AG09309 (cell line): Measurements from ENCODE around the gene POLDIP2.

Experiments
- DNase-seq: peaks from one replicate; pipeline ENCODE4 v3.0.0-alpha.2; 2010; ENCODE audit warnings: low read depth
- H3K4me3 ChIP-seq: 2 replicates; pipeline ENCODE4 v1.5.1; 2011; ENCODE audit warnings: mild to moderate bottlenecking, low read depth, low read length, moderate library complexity; ENCODE audit not compliant: control insufficient read depth
- TF ChIP-seq, protein P1 (sequence below): IDR thresholded peaks from 2 replicates; pipeline ENCODE4 v1.5.1; 2011; ENCODE audit warnings: mild to moderate bottlenecking, low read depth, low read length, inconsistent platforms; ENCODE audit not compliant: insufficient read depth, control insufficient read depth; ENCODE audit errors: missing control alignments

The POLDIP2 gene

DNA sequence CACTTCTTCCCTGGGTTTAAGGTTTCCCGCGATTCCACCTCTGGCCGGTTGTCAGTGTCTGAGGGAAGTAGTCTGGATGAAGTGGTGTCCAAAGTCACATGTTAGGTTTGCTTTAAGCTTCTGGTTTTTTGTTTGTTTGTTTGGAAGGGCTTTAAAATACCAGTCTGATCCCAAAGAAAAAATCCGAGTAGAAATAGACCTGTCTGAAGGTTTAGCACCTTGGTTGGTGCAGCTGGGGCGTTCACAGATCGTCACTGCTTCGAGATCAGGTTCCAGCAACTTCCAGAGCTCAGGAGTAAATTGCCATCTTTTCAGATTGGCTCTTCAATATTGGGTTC, 37.8 kb downstream of the POLDIP2 start:
- TF ChIP-seq, protein P1, sequence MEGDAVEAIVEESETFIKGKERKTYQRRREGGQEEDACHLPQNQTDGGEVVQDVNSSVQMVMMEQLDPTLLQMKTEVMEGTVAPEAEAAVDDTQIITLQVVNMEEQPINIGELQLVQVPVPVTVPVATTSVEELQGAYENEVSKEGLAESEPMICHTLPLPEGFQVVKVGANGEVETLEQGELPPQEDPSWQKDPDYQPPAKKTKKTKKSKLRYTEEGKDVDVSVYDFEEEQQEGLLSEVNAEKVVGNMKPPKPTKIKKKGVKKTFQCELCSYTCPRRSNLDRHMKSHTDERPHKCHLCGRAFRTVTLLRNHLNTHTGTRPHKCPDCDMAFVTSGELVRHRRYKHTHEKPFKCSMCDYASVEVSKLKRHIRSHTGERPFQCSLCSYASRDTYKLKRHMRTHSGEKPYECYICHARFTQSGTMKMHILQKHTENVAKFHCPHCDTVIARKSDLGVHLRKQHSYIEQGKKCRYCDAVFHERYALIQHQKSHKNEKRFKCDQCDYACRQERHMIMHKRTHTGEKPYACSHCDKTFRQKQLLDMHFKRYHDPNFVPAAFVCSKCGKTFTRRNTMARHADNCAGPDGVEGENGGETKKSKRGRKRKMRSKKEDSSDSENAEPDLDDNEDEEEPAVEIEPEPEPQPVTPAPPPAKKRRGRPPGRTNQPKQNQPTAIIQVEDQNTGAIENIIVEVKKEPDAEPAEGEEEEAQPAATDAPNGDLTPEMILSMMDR, result no peak
- no peak for DNase-seq
- H3K4me3 ChIP-seq, result peak overlapping the region; percentile 64

DNA sequence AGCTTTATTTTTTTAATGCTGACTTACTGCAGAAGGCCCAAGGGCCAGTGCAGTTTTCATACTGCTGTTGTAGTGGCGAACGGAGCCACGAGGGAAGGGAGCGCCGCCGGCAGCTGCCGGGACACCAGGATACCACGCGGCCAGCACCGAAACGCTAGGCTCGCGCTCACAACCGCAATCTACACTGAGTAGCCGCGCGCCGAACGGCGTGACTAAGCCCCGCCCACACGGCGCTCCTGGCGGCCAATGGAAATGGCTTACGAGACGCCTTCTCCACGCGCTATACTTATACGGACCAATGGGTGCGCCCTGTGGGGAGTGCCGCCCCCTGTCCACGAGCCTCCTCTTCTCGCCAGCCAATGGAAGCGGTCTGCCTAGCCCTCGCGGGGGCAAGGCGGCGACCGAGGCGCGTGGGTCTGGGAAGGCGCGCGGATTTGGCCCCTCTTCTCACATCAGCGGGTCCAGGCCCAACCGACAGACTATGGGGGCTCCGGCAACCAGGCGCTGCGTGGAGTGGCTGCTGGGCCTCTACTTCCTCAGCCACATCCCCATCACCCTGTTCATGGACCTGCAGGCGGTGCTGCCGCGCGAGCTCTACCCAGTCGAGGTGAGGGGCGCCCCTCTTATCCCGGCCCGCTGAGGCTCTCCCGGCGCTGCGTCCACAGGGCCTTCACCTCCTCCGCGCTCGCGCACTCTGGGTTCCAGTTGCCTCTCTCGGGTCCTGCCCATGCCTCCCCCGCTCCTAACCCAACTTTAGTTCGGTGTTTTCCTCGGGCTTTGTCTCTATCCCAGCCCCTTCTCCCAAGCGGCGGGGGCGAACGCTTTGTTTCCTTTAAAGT, 38.3 kb downstream of the POLDIP2 start, which contains the start of gene TMEM97:
Gene TMEM97, plus strand, starts transcription at position 442 of the 839 bp plus-strand sequence. Its CDS starts 40 bp downstream, at position 482.
- peak; percentile 84 for DNase-seq
- TF ChIP-seq, protein P1, result no peak
- H3K4me3 ChIP-seq, result peak within 1 kb of the TSS; percentile 64

- DNase-seq, result no peak
- TF ChIP-seq, protein P1, result no peak
- peak overlapping the region; percentile 64 for H3K4me3 ChIP-seq
Observed at GRCh38 chr17:28317966-28318758, 39.2 kb downstream of the POLDIP2 start.

GRCh38 chr17:28317099-28317965, 40.0 kb downstream of the POLDIP2 start:
- DNase-seq, result no peak
- TF ChIP-seq, protein P1, result no peak
- H3K4me3 ChIP-seq, result no peak overlapping the region

GRCh38 chr17:28315846-28316705, 41.3 kb downstream of the POLDIP2 start:
- DNase-seq, result no peak
- TF ChIP-seq, protein P1, result no peak
- no peak overlapping the region for H3K4me3 ChIP-seq

DNA sequence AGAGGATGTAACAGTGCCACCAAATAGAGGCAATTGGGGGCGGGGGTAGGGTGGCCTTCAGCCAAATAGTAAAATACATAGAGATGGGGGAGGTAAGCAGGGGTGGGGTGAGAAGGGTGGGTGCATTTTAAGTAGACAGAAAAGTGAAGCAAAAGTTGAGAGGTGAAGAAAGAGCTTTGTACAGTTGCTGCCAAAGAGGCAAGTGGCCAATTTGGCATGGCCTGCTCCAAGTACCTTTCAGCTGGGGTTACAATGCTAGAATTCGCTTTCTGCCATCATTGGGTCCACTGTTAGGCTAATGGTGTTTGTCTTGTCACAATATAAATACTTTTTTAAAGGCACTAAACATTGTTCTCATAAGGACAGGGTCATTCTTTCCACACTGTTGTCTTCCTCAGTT, 43.5 kb downstream of the POLDIP2 start:
- H3K4me3 ChIP-seq, result no peak overlapping the region
- DNase-seq, result no peak
- TF ChIP-seq, protein P1, result no peak
